Measurements from ENCODE around the gene PRR7.

PRR7 gene

DNA sequence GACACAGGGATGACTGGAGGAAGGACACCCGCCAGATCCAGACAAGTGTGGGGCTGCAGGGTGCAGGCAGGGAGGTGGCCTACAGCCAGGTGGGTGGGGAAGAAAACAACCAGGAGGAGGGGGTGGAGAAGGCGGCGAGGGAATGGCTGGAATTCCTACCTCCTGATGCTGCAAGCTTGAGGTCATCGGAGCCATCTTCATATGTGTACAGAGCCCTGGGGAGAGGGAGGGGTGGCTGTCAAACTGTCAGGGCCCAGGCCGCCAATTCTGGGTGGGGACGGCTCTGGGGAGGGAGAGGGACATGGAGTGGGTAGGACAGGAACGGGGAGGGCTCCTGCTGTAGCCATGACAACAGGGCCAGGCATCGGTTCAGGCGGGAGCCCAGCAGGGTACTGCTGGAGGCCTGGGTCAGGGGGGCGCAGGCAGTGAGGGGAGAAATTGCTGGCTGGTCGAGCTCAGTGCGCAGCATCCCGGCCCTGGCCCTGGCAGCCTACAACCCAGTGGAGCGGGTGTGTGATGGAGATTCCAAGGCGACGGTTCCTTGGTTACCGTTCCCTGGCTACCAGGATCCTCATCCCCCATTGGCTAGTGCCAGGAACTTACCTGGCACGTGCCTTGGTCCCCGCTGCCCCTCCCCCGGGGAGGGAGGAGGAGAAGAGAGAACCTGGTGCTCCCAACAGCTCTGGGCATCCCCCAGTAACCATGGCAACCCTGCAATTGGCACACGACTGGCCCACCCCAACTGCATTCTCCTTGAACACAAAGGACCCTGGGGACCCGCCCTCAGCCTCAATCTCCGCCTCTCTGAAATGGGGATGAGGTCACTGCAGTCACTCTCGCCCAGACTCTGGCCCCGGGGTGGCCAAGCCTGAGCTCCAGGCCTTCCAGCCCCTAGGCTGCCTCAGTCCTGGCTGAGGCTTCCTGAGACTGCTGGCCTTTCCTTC is 22.3 kb downstream of the PRR7 start:
- H3K4me3 ChIP-seq (ENCODE audit: low read depth, low read length): no peak overlapping the region

DNA sequence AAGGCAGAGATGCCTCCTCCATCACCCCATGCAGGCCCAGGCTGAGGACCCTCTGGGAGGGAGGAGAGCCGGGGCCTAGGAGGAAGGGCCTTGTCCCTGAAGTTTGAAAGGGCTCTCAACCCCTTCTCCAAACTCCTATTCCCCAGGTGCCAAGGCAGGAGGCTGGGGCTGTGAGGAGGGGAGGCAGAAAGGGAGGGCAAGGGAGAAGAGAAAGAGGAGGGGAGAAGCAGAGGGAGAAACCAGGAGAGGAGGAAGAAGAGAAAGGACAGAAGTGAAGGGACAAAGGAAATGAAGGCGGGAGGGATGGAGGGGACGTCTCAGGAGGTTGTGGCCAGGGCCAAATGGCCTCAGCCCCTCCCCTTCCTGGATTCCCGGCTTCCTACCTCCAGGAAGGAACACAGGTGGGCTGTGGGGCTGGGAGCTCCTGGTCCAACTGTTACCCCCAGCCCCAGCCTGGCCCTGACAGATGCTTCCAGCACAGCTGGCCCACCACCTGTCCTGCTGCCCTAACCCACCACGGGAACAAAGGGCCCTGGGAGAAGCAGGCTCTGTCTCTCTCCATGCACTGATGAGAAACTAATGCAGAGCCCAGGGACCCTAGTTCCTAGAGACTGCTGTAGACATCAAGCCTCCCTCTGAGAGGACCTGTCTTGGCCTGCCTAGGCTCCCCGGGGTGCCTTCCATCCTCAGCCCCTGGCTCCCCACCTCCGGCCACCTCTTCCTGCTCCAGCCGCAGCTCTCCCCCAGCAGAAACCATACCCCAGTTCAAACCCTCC is 23.3 kb downstream of the PRR7 start:
- H3K4me3 ChIP-seq (ENCODE audit: low read depth, low read length): no peak overlapping the region

DNA sequence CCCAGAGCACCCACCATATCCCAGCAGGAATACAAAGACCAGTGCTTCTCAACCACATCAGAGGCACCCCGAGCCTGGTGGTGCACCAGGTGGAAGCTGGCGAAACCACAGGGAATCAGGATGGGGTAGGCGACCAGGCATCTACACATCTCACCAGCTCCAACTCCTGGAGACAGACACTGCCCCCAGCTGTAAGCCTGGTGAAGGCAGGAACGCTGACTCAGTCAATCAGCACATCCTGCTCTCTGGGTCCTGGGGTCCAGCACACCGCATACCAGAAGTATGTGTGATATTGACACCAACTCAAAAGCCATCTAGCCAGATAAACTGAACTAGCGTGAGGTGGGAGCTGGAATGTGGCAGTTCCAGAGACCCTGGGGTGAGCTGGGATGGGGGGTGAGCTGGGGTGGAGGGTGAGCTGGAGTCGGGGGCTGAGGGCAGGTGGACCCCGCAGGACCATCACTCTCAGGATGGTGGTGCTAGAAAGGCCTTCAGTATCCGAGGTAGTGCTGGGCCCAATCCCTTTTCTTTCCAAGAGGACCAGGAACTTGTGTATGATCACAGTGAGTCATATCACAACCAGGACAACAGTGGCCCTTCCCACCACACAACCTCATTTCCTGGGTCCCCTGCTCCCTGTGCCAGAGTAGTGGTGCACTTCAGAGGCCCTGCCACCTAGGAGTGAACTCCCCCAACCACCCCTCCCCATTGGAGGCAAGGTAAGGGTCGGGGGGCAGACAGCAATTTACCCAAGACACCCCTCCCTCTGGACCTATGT is 24.3 kb downstream of the PRR7 start:
- no peak overlapping the region for H3K4me3 ChIP-seq (ENCODE audit: low read depth, low read length)

DNA sequence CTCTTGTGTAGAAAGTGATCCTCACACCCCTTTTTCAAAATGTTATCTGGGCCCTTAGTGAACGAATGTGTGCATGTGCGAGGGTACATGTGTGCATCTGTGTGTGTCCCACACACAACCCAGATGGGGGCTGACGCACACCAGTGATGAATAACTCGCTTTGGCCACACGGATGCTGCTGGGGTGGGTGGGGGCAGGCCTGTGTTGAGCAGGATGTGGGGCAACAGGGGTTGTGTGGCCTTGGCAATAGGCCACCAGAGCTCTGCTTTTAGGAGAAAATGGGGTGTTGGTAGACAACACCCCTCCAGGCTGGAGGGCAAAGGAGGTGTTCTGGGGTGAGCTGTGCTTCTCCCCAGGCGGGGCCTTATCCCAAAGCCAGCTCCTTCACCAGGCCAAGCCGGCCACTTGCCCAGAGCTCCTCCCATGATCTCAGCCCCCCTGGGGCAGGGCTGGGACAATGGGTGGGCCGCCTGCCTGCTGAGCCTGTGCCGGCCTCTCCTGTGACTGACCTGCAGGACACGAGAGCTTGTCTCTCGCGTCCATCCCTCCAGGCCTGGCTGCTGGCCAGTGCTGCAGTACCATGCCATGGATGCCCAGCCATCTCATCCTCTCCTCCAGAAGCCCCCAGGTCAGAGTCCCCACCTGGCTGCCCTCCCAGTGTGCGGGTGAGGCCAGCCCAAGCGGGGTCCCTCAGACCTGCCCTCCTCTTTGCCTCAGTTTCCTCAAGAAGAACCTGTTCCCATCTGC is 25.2 kb downstream of the PRR7 start:
- peak overlapping the region; percentile 57 for H3K4me3 ChIP-seq (ENCODE audit: low read depth, low read length)

DNA sequence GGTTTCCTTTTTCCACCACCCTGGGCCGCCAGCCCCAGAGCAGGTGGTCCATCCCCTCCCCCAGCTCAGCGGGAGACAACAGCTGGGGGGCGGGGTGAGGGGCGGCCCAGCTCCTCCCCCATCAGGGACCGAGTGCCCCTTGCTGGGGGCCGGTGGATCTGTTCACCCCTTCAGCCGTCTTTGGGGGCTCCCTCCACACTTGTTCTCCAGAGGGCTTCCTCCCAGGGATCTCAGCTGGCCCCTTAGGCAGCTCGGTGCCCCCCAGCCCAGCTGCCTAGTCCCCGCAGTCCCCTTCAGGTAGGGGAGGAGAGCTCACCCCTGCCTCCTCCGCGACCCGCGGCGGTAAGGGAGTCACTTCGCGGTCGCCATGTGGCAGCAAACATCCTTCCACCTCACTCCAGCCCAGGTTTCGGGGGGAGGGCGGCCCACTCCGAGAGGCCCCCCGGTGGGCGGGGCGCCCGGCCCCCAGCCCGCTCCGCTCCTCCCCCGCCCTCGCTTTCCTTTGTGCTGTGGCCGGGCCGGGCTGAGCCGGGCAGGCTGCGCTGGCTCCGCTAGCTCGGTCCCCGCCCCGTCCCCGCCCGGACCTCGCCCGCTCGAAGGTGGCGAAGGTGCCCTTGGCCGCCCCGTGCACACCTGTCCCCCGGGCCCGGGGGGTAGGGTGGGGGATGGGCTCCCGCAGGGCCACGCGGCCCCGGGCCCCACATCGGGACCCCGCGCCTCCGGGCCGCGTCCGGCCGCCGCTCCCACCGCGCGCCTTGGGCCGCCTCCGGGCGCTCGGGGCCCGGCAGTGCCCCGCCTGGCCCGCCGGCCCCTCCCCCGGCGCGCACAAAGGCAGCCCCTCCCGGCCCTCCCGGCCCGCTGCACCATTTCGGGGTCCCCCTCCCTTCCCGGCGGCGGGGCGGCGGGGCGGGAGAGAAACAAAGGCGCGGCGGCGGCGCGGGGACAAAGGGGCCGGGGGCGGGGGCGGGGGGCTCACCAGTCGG is 26.1 kb downstream of the PRR7 start:
- peak overlapping the region; percentile 57 for H3K4me3 ChIP-seq (ENCODE audit: low read depth, low read length)

DNA sequence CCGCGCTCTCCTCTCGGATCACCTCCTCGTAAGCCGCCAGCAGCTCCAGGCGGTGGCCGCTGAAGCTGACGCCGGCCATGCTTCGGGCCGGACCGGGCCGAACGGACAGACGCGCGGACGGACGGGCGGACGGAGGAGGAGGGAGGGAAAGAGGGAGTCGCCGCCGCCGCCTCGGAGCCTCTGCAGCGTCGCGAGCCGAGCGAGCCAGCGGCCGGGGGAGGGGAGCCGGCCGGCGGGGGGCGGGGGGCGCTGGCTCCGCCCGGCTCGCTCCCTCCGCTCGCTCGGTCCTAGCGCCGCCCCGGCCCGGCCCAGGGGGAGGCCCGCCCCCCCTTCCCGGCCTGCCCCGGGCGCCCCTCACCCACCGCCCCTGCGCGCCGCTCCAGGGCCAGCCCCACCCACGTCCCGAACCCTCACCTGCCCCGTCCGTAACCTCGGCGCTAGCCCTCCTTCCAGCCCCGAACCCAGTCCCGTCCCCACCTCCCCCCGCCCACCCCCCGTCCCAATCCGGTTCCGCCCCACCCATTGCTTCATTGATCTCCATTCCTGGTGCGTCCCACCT is 26.9 kb downstream of the PRR7 start, which contains the start of gene DBN1:
TSS of gene DBN1 (minus strand) at position 192 of the 559 bp plus-strand sequence. CDS start at position 79, 113 bp downstream.
- peak within 1 kb of the TSS; percentile 57 for H3K4me3 ChIP-seq (ENCODE audit: low read depth, low read length)

DNA sequence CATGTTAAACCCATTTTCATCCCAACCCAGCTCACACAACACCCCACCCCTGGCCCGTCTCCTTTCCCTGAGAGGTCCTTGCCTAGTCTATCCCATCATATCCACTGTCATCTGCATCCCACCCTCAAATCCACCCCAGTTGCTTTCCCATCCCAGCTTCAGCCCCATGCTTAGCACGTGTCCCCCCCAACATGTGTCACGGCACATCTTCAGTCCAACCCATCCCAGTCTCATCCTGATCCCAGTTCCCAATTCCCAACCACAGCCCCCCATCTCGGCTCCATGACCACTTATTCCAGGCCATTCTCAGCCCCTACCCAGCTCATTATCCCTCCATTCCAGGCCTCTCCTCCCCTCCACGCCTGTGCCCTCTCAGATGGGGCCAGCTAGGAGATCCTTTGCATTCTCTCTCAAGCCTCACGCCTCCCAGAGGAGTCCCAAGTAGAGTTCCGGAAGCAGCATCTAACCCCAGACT is 27.4 kb downstream of the PRR7 start:
- H3K4me3 ChIP-seq (ENCODE audit: low read depth, low read length): no peak overlapping the region

DNA sequence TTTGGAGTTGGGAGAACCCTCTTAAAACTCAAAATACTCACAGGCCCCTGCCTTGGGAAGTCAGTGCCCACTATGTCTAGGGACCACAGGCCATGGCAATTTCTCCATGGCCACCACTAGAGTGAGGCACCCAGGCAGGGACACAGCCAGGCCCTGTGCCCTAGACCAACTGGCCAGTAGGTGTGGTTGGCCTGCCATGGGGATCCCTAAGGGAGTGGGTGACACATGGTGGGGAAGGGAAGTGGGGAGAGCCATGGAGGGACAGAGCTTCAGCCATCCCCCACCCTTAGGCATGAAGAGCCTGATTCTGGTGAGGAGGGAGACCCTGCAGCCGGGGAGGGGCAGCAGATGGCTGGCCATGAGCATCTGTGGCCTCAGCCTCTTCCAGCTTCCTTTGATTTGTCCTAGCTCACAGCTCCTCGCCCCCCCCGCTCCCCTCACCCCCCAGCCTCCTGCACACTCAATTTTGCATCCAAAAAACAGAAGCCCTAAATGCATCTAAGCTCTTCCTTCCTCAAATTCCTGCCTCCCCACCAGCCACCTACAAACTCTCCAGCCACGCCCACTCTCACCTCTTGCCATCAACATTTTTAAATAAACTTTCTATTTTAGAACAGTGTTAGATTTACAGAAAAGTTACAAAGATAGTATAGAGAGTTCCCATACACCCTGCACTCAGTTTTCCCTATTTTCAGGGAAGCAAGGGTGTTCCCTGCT is 28.4 kb downstream of the PRR7 start:
- H3K4me3 ChIP-seq (ENCODE audit: low read depth, low read length): no peak overlapping the region

DNA sequence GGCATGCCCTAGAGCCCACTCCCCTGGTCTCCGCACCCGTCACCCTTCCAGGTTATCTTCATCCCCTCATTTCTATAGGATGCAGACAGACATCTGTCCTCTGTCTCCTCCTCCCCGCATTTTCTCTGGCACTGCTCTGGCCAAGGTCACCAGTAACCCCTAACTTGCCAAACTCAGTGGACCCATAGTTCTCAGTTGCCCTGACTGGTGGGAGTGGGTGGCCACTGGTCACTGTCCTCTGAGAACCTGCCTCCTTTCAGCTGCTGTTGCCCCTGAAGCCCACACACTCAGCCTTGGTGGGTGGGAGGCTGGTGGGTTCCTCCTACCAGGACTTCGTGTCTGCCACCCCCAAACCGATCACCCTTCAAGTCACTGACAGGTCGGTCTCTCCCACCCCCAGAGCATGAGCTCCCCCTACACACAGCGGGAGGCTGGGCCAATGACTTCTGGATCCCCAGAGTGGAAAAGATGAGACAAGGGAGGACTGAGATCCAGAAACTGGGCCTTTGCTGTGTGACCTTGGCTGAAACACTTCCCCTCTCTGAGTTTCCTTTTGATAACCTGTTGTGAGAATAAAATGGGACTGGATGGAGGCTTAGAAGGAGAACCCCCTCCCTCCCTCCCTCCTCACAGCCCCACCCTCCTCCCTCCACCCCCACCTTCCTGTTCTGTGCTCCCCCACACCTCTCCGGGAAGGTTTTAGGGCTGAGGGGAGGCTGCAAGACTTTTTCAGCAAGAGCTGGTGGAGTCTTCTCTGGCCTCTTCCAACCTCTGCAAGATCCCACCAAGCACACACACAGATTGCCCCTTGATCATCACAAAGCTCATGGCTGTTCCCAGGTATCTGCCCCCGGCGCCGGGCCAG is 29.2 kb downstream of the PRR7 start:
- no peak overlapping the region for H3K4me3 ChIP-seq (ENCODE audit: low read depth, low read length)

DNA sequence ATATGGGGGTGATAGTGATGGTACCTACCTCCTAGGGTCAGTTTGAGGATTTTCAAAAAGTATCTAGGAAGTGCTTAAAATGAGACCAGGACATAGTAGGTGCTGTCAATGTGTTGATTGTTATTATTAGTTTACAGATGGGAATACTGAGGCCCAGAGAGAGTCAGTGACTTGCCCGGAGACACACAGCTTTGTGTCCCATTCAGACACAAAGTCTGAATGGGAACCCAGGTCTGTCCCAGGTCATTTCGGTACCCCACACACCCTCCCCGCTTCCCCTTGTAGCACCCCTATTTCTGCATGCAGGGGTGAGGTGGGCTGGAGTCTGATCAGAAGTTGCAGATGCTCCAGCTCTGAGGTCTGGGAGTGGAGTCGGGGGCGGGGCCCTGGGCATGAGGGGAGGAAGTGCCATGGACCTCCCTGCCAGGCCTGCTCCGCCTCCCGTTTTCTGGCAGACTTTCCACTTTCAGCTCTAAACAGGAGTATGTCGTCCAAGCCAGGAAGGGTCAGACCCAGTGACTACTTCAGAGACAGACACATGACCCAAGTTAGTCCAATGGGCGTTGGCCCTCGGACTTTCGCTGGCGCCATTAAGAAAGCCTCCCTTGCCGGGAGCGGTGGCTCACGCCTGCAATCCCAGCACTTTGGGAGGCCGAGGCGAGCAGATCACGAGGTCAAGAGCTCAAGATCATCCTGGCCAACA is 30.1 kb downstream of the PRR7 start:
- no peak overlapping the region for H3K4me3 ChIP-seq (ENCODE audit: low read depth, low read length)

DNA sequence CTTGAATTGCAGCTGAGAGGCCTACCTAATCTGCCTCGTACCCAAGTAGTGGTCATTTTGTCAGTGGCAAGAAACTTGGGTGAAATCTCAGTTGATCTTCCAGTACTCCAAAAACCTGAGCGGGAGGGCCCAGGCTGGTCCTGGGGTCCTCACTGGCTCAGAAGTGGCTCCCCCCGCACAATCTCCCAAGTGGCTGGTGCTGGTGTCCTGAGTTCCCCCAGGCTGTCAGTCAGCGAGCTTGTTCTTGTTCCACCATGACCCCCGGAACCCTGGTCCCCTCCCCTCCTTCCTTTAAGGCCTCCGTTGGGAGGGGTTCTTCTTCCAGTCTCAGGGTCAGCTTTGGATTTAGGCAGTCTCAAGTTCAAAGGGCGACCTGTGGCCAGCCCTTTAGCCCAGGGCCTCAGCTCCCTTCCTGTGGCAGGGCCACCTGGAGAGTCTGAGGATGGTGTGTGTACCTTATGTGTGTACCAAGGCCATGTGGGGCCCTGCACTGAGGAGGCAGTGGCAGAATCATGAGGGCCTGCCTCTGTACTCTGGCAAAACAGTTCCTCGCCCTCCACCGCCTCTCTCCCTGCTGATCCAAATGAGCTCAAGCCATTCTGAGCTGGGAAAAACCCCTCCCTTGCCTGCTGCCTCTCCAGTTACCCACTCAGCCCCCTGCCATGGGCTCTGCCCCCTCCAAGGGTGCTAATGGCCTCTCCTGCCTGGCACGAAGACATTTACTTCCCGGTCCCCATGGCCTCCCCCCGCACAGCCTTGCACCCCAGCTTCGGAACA is 31.3 kb downstream of the PRR7 start:
- no peak overlapping the region for H3K4me3 ChIP-seq (ENCODE audit: low read depth, low read length)

DNA sequence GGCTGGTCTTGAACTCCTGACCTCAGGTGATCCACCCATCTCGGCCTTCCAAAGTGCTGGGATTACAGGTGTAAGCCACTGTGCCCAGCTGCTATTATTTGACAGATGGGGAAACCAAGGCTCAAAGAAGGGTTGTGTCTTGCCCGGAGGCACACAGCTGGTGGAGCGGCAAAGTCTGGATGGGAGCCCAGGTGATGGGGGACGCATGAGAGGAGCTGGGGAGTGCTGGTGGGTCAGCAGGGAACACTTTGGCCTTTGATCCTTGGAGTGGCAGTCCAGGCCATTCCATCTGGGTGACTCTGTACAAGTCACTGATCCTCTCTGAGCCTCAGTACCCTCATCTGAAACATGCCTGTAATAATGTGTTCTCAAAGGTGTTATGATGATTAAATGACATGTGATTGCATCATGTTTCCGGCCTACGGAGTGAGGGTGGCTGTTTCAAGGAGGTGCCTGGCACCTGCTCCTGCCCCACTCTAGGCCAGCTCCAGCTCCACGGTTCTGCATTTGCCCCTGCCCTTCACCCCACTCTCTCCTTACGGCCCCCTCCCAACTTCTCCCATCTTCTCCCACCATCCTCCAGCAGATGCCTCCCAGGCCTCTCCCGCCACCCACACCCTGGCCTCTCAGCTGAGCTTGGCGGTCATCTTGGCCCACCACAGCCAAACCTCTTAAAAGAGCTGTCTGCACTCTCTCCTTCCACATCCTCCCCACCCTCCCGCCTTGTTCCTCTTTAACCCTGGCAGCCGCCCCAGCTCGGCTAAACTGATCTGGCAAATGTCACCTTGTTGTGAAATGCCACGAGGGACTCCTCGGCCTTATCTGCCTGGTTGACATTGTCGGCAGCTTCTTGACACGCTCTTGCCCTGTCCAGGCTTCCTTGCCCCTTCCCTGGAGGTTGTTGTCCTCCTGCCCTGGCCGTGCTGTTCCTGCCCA is 32.4 kb downstream of the PRR7 start:
- H3K4me3 ChIP-seq (ENCODE audit: low read depth, low read length): no peak overlapping the region

DNA sequence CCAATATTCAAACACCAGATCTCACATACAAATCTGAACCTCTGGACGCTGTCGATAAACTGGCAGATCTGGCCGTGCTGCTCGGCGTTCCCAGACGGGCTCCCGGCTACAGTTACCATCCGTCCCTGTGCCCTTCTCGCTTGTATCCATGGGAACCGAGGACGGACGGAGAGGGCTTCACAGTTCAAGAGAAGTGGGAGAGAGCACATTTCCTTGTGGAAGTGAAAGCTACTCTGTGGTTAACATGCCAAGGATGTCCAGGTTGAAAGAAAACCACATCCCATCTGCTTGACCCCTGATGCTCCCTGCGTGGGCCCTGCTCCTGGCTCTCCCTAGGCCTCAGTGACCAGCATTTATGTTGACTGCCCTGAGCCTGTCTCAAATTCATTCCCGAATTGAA is 33.2 kb downstream of the PRR7 start:
- H3K4me3 ChIP-seq (ENCODE audit: low read depth, low read length): no peak overlapping the region

DNA sequence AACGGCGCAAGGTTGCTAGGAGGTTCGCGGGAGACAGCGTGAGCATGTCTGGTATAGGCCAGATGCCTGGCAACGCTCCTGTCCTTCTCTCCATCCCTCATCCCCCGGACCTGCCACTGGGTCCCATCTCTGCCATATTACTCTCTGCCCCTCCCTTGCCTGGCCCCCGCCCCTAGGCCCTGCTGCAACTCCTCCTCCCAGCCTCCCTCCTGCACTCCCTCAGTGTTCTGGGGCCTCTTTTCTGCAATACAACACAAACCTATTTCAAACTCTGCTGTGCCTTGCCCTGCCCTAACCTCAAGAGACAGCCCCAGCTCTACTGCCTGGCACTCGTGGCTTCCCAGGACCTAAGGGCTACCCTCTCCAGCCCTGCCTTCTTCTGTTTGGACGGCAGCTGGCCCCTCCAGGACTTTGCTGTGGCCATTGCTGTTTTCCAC is 35.8 kb downstream of the PRR7 start:
- H3K4me3 ChIP-seq (ENCODE audit: low read depth, low read length): no peak overlapping the region

DNA sequence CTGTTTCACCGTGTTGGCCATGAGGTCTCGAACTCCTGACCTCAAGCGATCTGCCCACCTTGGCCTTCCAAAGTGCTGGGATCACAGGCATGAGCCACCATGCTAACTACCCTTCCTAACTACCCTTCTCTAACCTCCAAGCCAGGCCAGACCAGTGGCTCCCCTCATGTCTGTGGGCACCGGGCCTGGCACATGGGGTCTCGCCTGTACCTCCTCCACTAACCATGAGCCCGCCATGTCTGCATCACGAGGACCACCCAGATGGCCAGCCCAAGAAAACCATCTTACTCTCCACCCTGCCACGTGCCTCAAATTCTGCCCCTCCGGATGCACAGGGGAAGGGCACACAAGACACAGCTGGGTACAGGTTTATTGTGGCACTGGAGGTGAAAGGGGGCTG is 36.4 kb downstream of the PRR7 start:
- H3K4me3 ChIP-seq (ENCODE audit: low read depth, low read length): no peak overlapping the region
